ENCODE measurements around the gene CDC14B.

- TF ChIP-seq FOXM1 (IDR thresholded peaks at IDR 0.05; ENCODE audit: borderline replicate concordance) (no peak), FOXK2 (IDR thresholded peaks at IDR 0.05) (no peak), SP1 (IDR thresholded peaks at IDR 0.05) (no peak), LEF1 (IDR thresholded peaks at IDR 0.05; ENCODE audit: borderline replicate concordance) (no peak), NFRKB (IDR thresholded peaks at IDR 0.05) (no peak), L3MBTL2 (conservative IDR thresholded peaks at IDR 0.05) (no peak), HDGF (IDR thresholded peaks at IDR 0.05; ENCODE audit: borderline replicate concordance) (no peak), ELF4 (IDR thresholded peaks at IDR 0.05) (no peak), CTBP1 (IDR thresholded peaks at IDR 0.05; ENCODE audit: borderline replicate concordance) (no peak), TARDBP (IDR thresholded peaks at IDR 0.05) (no peak), FOXA1 (IDR thresholded peaks at IDR 0.05) (no peak), BHLHE40 (IDR thresholded peaks at IDR 0.05; ENCODE audit: borderline replicate concordance) (no peak), PKNOX1 (IDR thresholded peaks at IDR 0.05) (no peak)
Measured at GRCh38 chr9:96476013-96476412, 143.6 kb downstream of the CDC14B start.

All from HEK293T (cell line).